Psoas muscle (tissue), 8 donors: Measurements from ENCODE around the gene RASSF3. TPM values are rescaled to one million over a fixed set of nuclear protein-coding genes. Genes with fewer than 3 reads are reported as not detected.

Experiments used
- ATAC-seq, 4 donors: fragments of 200-7000 bp; cut with Tn5 transposase; one replicate each; pipeline ENCODE4 v1.9.1; 2020; ENCODE audit warnings: moderate library complexity in 3 of 4, mild to moderate bottlenecking in 2 of 4
- DNase-seq, 2 donors: peaks; one replicate each; pipeline ENCODE4 v3.0.0-alpha.2; 2020
- H3K27ac ChIP-seq: fragments of 200-600 bp; one replicate; pipeline ENCODE4 v1.8.0; 2022
- H3K27me3 ChIP-seq, 3 donors: fragments of 200-600 bp in 1 of 3; one replicate each; pipeline versions ENCODE4 v1.6.1 to v1.8.0; 2013 to 2022; ENCODE audit warnings: low read length in 2 of 3, mild to moderate bottlenecking in 2 of 3, moderate library complexity in 1 of 3; ENCODE audit not compliant: insufficient read depth in 3 of 3
- H3K36me3 ChIP-seq, 2 donors: fragments of 200-600 bp in 1 of 2; one replicate each; pipeline versions ENCODE4 v1.6.1 to v1.8.0; 2013 to 2022; ENCODE audit warnings: low read depth in 1 of 2, mild to moderate bottlenecking in 1 of 2, moderate library complexity in 1 of 2; ENCODE audit not compliant: insufficient read depth in 1 of 2
- H3K4me1 ChIP-seq: fragments of 200-600 bp; one replicate; pipeline ENCODE4 v1.8.0; 2022
- H3K4me3 ChIP-seq: fragments of 200-600 bp; one replicate; pipeline ENCODE4 v1.8.0; 2022; ENCODE audit warnings: mild to moderate bottlenecking
- H3K9me3 ChIP-seq: fragments of 200-600 bp; one replicate; pipeline ENCODE4 v1.8.0; 2022
- WGBS, 3 donors: extraction: QIAGEN DNeasy Blood & Tissue Kit; methylation state at CpG; one replicate each; pipeline versions ENCODE4 v1.1.6 to v1.1.7; 2013; 5-methylcytosine and 5-hydroxymethylcytosine counted together
- intact Hi-C, 2 donors: fragments of 100-400 bp; cut with DNase I; formaldehyde crosslinking; loops; one replicate each; pipeline versions ENCODE4 v1.11.0 to v1.14.2; 2022
- polyA plus RNA-seq, 3 donors: library from polyadenylated mRNA; stranded (reverse); fragments of 200-250 nt; gene quantifications; one replicate each; pipeline ENCODE4 v1.2.3, GENCODE V29; 2013
- total RNA-seq, 4 donors: library from RNA; stranded (reverse); fragmentation: NEBNext Ultra II Directional in 2 of 4; extraction: Animal tissue kit (Norgen Biotek cat#: 25700) in 2 of 4; gene quantifications; one replicate each; pipeline versions ENCODE4 v1.2.1 to v1.2.4, GENCODE V29; 2021 to 2023
- TF ChIP-seq, protein P1 (sequence below): fragments of 200-600 bp; IDR thresholded peaks from one replicate; pipeline ENCODE4 v1.8.0; 2022; ENCODE audit warnings: antibody characterized with exemption
- donor health status: healthy with polysubstance abuse.
- donor health status: DM: no; HTN: no; CAD: no; lungs with moderate emphysema.
- donor health status: Bipolar disorder and iron deficiency.
- donor health status: healthy.
- donor health status: DM: yes; HTN: yes; CAD: no.
- donor health status: DM: no; HTN: no; CAD: no.
- donor health status: DM: no; HTN: no; CAD: no.
- donor health status: DM: yes; HTN: yes; CAD: no.

Gene RASSF3
- total and polyA plus RNA-seq, 7 donors: 4.9 to 30.6 (median 14.5) TPM

DNA sequence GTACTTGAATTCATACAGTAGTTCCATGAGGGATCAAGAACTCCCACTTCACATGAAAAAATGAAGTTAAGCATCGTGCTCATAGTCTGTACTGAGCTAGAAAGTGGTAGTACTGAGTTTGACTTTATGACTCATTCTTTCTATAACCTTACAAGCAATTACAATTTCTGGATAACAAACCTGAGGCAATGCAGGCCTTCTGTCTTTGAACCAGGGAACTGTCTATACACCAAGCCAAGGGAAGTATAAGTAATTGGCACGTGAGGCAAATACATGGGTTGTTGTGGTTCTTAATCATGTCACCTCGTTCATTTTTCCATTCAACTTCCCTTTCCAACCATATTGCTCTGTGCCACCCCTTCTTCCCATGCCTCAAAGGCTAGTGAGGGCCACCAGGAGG, 132.1 kb downstream of the RASSF3 start:
- Histone ChIP-seq H3K4me1 (no peaks in the 10 kb centered on the region), H3K36me3 (peaks cover 17 to 98% of the 10 kb centered on the region in 2 donors), H3K9me3 (no peaks in the 10 kb centered on the region), H3K27me3 (no peaks in the 10 kb centered on the region), H3K27ac (no peak overlapping the region), H3K4me3 (no peak overlapping the region)
- TF ChIP-seq, protein P1, sequence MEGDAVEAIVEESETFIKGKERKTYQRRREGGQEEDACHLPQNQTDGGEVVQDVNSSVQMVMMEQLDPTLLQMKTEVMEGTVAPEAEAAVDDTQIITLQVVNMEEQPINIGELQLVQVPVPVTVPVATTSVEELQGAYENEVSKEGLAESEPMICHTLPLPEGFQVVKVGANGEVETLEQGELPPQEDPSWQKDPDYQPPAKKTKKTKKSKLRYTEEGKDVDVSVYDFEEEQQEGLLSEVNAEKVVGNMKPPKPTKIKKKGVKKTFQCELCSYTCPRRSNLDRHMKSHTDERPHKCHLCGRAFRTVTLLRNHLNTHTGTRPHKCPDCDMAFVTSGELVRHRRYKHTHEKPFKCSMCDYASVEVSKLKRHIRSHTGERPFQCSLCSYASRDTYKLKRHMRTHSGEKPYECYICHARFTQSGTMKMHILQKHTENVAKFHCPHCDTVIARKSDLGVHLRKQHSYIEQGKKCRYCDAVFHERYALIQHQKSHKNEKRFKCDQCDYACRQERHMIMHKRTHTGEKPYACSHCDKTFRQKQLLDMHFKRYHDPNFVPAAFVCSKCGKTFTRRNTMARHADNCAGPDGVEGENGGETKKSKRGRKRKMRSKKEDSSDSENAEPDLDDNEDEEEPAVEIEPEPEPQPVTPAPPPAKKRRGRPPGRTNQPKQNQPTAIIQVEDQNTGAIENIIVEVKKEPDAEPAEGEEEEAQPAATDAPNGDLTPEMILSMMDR: no peak
- DNase-seq: no peak
- 90 to 96% (median 92%) methylated on average over 3 of the region's 3 CpGs for WGBS, 3 donors
- ATAC-seq: no peak
- intact Hi-C loops: loop anchor here in 1 of 2 donors (10.0 kb wide), 1 partner anchor 308 kb away; no protein-coding TSS in a partner anchor

DNA sequence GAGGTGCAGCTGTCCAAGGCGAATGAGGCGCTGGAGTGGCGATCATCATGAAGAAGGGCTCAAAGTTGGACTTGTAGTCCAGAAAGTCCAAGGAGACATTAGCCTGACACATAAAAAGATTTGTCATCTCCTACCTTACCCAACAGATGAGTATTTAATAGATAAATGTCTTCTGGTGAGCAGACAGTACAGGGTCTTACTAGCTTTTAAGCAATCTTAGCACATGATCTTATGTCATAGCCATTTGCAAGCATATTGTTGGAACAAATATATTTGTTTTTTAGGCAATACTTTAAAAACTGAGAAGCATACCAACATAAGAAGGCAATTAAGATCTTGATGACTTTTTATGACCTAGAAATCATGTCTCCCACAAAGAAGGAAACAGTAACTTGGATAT, 132.9 kb downstream of the RASSF3 start:
- no peak for ATAC-seq
- intact Hi-C loops: loop anchor here in 1 of 2 donors (10.0 kb wide), 1 partner anchor 308 kb away; no protein-coding TSS in a partner anchor
- Histone ChIP-seq H3K27ac (no peak overlapping the region), H3K9me3 (no peaks in the 10 kb centered on the region), H3K4me1 (no peaks in the 10 kb centered on the region), H3K27me3 (no peaks in the 10 kb centered on the region), H3K36me3 (peaks cover 17 to 98% of the 10 kb centered on the region in 2 donors), H3K4me3 (no peak overlapping the region)
- WGBS, 3 donors: 96 to 100% (median 99%) methylated on average over 3 of the region's 3 CpGs
- TF ChIP-seq, protein P1: no peak
- DNase-seq: no peak

DNA sequence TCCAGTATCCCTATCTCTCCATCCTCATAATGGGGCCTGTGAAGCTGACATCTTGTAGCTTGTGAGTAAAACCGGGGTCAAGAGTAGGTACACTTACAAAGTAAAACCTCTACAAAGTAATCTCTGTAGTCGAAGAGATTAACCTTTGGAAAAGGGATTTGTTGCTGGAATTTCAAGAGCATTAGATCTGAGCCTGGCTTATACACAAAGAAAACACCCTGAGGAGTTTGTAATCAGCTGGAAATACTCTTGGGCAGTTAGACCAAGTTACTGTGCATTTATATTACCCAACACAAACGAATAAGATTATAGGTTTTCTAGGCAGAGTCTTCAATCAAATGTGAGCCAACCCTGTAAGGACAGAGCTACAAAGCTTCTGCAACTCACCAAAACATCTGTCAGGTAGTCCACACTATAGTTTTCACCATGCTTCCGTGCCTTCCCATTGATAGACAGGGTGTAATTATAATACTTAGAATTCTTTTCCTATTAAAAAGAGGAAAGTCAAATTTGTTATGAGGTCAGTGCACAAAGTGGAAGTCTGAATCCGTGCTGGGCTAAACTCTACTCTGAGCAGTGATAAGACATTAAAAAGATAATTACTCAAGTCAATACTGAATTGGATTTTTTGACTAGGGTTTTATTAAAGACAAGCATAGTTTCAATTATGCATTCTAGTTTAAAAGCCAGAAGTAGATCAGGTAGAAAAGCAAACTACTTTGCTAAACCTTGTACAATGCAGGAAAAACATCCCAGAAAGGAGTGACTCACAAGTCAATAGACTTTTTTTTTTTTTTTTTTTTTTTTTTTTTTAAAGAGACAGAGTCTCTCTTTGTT, 134.3 kb downstream of the RASSF3 start:
- WGBS, 3 donors: 76 to 82% (median 79%) methylated on average over 5 of the region's 5 CpGs
- H3K4me1 ChIP-seq: no peaks in the 10 kb centered on the region
- peaks cover 17 to 95% of the 10 kb centered on the region in 2 donors for H3K36me3 ChIP-seq
- H3K27ac ChIP-seq: no peak overlapping the region
- ATAC-seq: no peak
- H3K4me3 ChIP-seq: no peak overlapping the region
- no peak for DNase-seq
- no peaks in the 10 kb centered on the region for H3K27me3 ChIP-seq
- intact Hi-C loops: loop anchor here in 1 of 2 donors (10.0 kb wide), 1 partner anchor 310 kb away; no protein-coding TSS in a partner anchor
- TF ChIP-seq, protein P1: no peak
- H3K9me3 ChIP-seq: no peaks in the 10 kb centered on the region

DNA sequence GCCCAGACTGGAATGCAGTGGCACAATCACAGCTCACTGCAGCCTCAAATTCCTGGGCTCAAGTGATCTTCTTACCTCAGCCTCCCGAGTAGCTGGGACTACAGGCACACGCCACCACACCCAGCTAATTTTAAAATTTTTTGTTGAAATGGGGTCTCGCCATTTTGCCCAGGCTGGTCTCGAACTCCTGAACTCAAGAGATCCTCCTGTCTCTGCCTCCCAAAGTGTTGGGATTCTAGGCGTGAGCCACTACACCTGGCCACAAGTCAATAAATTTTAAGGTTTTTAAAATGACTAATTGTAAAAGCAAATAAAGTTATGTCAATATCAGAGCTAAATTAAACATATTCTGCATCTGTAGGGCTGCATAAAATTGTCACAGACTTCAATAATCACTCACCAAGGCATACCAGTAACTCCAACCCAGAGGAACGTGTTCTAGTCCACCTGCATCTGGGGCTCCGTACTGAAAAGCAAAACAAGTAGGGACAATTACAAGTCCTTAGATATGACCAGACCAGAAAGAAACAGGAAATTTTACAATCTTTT, 135.0 kb downstream of the RASSF3 start:
- no peak for DNase-seq
- no peak for ATAC-seq
- H3K27me3 ChIP-seq: no peaks in the 10 kb centered on the region
- no peak overlapping the region for H3K27ac ChIP-seq
- peaks cover 15 to 95% of the 10 kb centered on the region in 2 donors for H3K36me3 ChIP-seq
- WGBS, 3 donors: 94 to 98% (median 96%) methylated on average over 7 of the region's 7 CpGs
- no peaks in the 10 kb centered on the region for H3K9me3 ChIP-seq
- TF ChIP-seq, protein P1: no peak
- intact Hi-C loops: loop anchor here in 1 of 2 donors (10.0 kb wide), 1 partner anchor 311 kb away; no protein-coding TSS in a partner anchor
- no peak overlapping the region for H3K4me3 ChIP-seq
- H3K4me1 ChIP-seq: no peaks in the 10 kb centered on the region
